ENCODE measurements around the gene FAM110D.

DNA sequence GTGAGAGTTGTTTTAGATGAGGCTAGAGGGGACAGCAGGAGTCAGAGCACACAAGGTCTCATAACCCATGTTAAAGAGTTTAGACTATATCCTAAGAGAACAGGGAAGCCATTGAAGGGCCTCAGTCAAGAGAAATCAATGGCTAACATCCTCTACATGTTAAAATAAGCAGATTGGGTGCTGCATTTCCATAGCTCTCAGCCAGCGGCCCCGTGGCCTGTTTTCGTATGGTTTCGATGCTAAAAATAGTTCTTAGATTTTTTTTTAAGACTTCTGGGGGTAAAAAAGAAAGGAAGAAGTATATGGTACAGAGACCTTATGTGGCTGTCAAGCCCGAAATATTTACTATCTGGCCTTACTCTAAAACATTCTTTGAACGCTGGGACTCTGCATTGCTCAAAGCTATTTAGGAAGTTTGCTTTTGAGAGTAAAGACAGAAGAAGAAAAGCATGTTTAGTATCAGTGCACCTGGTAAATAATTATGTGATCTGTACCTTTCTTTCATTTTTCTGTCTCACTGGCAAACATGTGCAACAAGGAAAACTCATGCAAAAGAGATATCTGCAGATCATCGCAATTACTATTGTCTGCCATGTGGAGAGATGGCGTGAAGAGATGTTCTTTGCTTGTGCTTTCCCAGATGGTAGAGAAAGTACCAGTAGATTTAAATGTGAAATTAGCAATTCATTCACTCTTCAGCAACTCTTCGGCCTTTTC is 38.8 kb upstream of the FAM110D start:
- TF ChIP-seq SIN3A (IDR thresholded peaks at IDR 0.05; ENCODE audit: borderline replicate concordance, insufficient read depth, low read length) (no peak), POLR2AphosphoS5 (IDR thresholded peaks at IDR 0.05; ENCODE audit: low read depth, low read length) (no peak)
